K562 (cell line): ENCODE measurements around the gene SMG7. TPM values are rescaled to one million over a fixed set of nuclear protein-coding genes. Genes with fewer than 3 reads are reported as not detected.

ENCODE experiments used
- ATAC-seq: fragments of 200-7000 bp; cut with Tn5 transposase; 3 replicates; pipeline ENCODE4 v1.9.1; 2020; ENCODE audit warnings: moderate library complexity
- BruUV-seq: library from RNA; stranded (reverse); fragments of 400-500 nt; replicated peaks from 2 replicates; lab custom pipeline; 2021; lab: Mats Ljungman, UMichigan
- CTCF ChIA-PET: fragments of 300-600 bp; formaldehyde crosslinking; extraction: SDS; loops from one replicate; lab custom pipeline; 2021; ENCODE audit warnings: low intra/inter-chr PET ratio; lab: Yijun Ruan, JAX
- POLR2A ChIA-PET: fragments of 300-600, 350-650 bp; sonication (Branson Sonifier 250); formaldehyde crosslinking; extraction: SDS; loops from one replicate; lab custom pipeline; 2021; ENCODE audit warnings: antibody characterized with exemption, inconsistent platforms; lab: Yijun Ruan, JAX
- DNase-seq, 4 experiments: peaks; one replicate each; pipeline versions ENCODE4 v3.0.0 to v3.0.0-alpha.2; 2011 to 2018; ENCODE audit warnings: low spot score in 3 of 4, mixed read lengths in 3 of 4; ENCODE audit errors: extremely low read depth in 1 of 4
- FAIRE-seq: peaks from 2 replicates; lab custom pipeline; 2011; peaks lifted over from hg19 to GRCh38; lab: Jason Lieb, UNC
- H2AFZ ChIP-seq: 2 replicates; pipeline ENCODE4 v1.6.0; 2011; ENCODE audit warnings: low read depth, low read length, control low read depth, inconsistent platforms
- H3K27ac ChIP-seq: fragments of 200-600 bp; 3 replicates; pipeline ENCODE4 v1.8.0; 2011; ENCODE audit warnings: low read depth, mild to moderate bottlenecking, control low read depth, inconsistent platforms, low read length, moderate library complexity, mixed read lengths; ENCODE audit errors: extremely low read depth
- H3K27me3 ChIP-seq, 2 experiments: fragments of 300-600 bp in 1 of 2; 2 replicates in 1 of 2; 3 replicates in 1 of 2; pipeline versions ENCODE4 v1.6.0 to v1.8.0; 2011; ENCODE audit warnings: inconsistent platforms in 2 of 2, low read length in 2 of 2, mild to moderate bottlenecking in 1 of 2, mixed read lengths in 1 of 2, moderate library complexity in 1 of 2; ENCODE audit not compliant: control insufficient read depth in 2 of 2, insufficient read depth in 2 of 2
- H3K36me3 ChIP-seq: fragments of 300-600 bp; 3 replicates; pipeline ENCODE4 v1.8.0; 2011; ENCODE audit warnings: mild to moderate bottlenecking, low read length, inconsistent platforms; ENCODE audit not compliant: control insufficient read depth, insufficient read depth
- H3K4me1 ChIP-seq, 2 experiments: fragments of 200-600 bp in 1 of 2; replicated peaks in 1 of 2; 2 replicates in 1 of 2; 3 replicates in 1 of 2; pipeline versions ENCODE4 v1.5.1 to v1.8.0; 2011; ENCODE audit warnings: inconsistent platforms in 2 of 2, low read length in 2 of 2, mild to moderate bottlenecking in 1 of 2, mixed read lengths in 1 of 2, moderate library complexity in 1 of 2; ENCODE audit not compliant: control insufficient read depth in 2 of 2, insufficient read depth in 2 of 2
- H3K4me2 ChIP-seq: 2 replicates; pipeline ENCODE4 v1.6.1; 2011; ENCODE audit warnings: low read length, control low read depth, inconsistent platforms, mixed read lengths; ENCODE audit not compliant: insufficient read depth
- H3K4me3 ChIP-seq: fragments of 200-600 bp; sonication (generic), shearing (Covaris generic); 2 replicates; pipeline ENCODE4 v1.5.1; 2016; ENCODE audit warnings: control low read depth, inconsistent platforms
- H3K79me2 ChIP-seq: fragments of 200-600 bp; 3 replicates; pipeline ENCODE4 v1.8.0; 2011; ENCODE audit warnings: low read length, inconsistent platforms; ENCODE audit not compliant: control insufficient read depth, insufficient read depth
- H3K9ac ChIP-seq, 2 experiments: 2 replicates each; pipeline versions ENCODE4 v1.6.0 to v1.6.1; 2011; ENCODE audit warnings: low read depth in 2 of 2, low read length in 2 of 2, control low read depth in 1 of 2, inconsistent platforms in 1 of 2, mild to moderate bottlenecking in 1 of 2, mixed read lengths in 1 of 2; ENCODE audit not compliant: insufficient read depth in 1 of 2
- H3K9me1 ChIP-seq: one replicate; pipeline ENCODE4 v1.6.0; 2011; ENCODE audit warnings: inconsistent platforms, mild to moderate bottlenecking, low read length, moderate library complexity; ENCODE audit not compliant: control insufficient read depth, insufficient read depth
- H3K9me3 ChIP-seq: replicated peaks from 2 replicates; pipeline ENCODE4 v1.5.1; 2011; ENCODE audit warnings: low read depth, low read length, inconsistent platforms; ENCODE audit not compliant: control insufficient read depth, insufficient read depth
- H4K20me1 ChIP-seq: replicated peaks from 2 replicates; pipeline ENCODE4 v1.6.1; 2011; ENCODE audit warnings: low read length, inconsistent platforms, mixed read lengths; ENCODE audit not compliant: control insufficient read depth, insufficient read depth
- PHF20 ChIP-seq: fragments of 450-650 bp; IDR thresholded peaks from 2 replicates; pipeline ENCODE4 v1.6.1; 2018; ENCODE audit not compliant: partially characterized antibody
- ZNF41 ChIP-seq: fragments of 250-450 bp; sonication (Bioruptor Pico); conservative IDR thresholded peaks from 2 replicates; pipeline ENCODE4 v1.4.0; 2020; ENCODE audit warnings: mild to moderate bottlenecking
- WGBS: fragments of 100-300 bp; shearing (Covaris generic); methylation state at CpG from one replicate; pipeline ENCODE4 v1.1.6; 2016; ENCODE audit warnings: low coverage, mixed read lengths; ENCODE audit not compliant: insufficient coverage; ENCODE audit errors: missing lambda C conversion rate; 5-methylcytosine and 5-hydroxymethylcytosine counted together
- in situ Hi-C: fragments of 300-500 bp; cut with MboI; formaldehyde crosslinking; loops from 4 replicates; pipeline ENCODE4 v1.15.0; 2018; ENCODE audit warnings: inconsistent platforms, mixed read lengths
- intact Hi-C: fragments of 100-400 bp; cut with micrococcal nuclease; formaldehyde crosslinking; loops from 2 replicates; pipeline ENCODE4 v1.14.2; 2022
- polyA plus RNA-seq, 8 experiments: library from polyadenylated mRNA; depleted of rRNA in 4 of 8; stranded (reverse) in 5 of 8; unstranded in 3 of 8; fragments of >200 nt; fragmentation: Nextera tagmentation in 2 of 8; fragmentation: Illumina TruSeq in 1 of 8; extraction: Ambion mirVana in 2 of 8; extraction: Trizol in 1 of 8; gene quantifications; 2 replicates each; pipeline versions ENCODE4 v1.2.1 to v1.2.3, GENCODE V29; 2011 to 2014; ENCODE audit warnings: inconsistent platforms in 1 of 8, missing spikeins in 1 of 8
- total RNA-seq, 7 experiments: library from RNA; depleted of rRNA in 6 of 7; stranded (reverse); fragments of >200 nt in 6 of 7; fragmentation: Illumina TruSeq in 2 of 7; extraction: Trizol in 2 of 7; gene quantifications; 2 replicates each; pipeline versions ENCODE4 v1.2.1 to v1.2.3, GENCODE V29; 2011 to 2021; ENCODE audit warnings: low replicate concordance in 1 of 7
- TF ChIP-seq, protein P1 (sequence below): sonication (generic); formaldehyde crosslinking; IDR thresholded peaks from 2 replicates; pipeline ENCODE4 v1.8.0; 2022; ENCODE audit warnings: missing genetic modification reagents, mild to moderate bottlenecking, borderline replicate concordance

The SMG7 gene
- total and polyA plus RNA-seq, 9 of the 15 experiments (the other 6 are each of a cell fraction or from before 2014, with no cell fraction given) = 12.4 to 74.6 (median 29.0) TPM

DNA sequence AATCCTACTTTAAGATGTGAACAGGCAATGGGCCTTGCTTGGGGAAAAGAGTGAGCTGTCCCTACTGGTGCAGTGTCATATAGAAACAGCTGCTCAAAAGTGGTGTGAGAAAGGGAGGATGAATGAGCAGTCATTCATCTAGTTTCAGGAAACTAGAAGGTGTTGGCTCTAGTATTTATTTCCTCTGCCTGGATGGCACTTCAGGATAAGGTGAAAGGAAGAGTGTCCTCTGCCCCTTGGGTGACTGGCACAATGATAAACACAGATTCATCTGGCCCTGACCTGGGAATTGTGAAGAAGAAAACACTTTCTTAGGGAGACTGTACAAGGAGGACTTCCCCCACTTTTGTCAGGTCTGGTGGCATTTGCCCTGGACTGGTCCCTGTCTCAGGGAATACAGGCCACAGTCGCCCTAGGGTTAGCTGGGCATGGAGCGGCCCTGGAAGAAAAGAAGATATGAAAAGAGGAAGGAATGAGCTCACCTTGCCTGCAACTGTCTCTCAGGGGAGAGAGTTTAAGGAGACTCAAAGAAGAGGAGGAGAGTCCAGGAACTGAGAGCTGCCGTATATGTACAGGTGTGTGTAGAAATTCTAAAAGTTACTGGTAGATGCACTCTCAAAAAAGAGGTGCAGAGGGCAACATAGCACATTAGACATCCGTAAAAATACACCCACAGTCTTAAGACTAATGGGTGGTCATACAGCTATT is 40.3 kb upstream of the SMG7 start:
- 0% methylated on average over 4 of the region's 4 CpGs for WGBS
- POLR2A ChIA-PET = interaction anchor here (0.7 kb wide), 1 partner anchor 11 kb away, joined by 4 read pairs; no protein-coding TSS in a partner anchor
- no peak overlapping the region for H3K4me2 ChIP-seq

More for the DNA sequence above, 40.3 kb upstream of the SMG7 start:
- intact Hi-C loops = no loop called here
- H4K20me1 ChIP-seq = 0 out of 2 replicates have a peak, but pooled peaks cover 4% of the 10 kb centered on the region
- TF ChIP-seq ZNF41 (CRISPR knock-in tag) (no peak), PHF20 (no peak)
- TF ChIP-seq, protein P1, sequence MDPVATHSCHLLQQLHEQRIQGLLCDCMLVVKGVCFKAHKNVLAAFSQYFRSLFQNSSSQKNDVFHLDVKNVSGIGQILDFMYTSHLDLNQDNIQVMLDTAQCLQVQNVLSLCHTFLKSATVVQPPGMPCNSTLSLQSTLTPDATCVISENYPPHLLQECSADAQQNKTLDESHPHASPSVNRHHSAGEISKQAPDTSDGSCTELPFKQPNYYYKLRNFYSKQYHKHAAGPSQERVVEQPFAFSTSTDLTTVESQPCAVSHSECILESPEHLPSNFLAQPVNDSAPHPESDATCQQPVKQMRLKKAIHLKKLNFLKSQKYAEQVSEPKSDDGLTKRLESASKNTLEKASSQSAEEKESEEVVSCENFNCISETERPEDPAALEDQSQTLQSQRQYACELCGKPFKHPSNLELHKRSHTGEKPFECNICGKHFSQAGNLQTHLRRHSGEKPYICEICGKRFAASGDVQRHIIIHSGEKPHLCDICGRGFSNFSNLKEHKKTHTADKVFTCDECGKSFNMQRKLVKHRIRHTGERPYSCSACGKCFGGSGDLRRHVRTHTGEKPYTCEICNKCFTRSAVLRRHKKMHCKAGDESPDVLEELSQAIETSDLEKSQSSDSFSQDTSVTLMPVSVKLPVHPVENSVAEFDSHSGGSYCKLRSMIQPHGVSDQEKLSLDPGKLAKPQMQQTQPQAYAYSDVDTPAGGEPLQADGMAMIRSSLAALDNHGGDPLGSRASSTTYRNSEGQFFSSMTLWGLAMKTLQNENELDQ = no peak
- TF ChIP-seq, all 486 proteins: peak for 0
- FAIRE-seq (no peak), DNase-seq (no peak), ATAC-seq (no peak)
- BruUV-seq = no TSS peak
- CTCF ChIA-PET = no interaction called here
- Histone ChIP-seq H3K9me3 (no peaks in the 10 kb centered on the region), H2AFZ (no peak overlapping the region), H3K9me1 (no peaks in the 10 kb centered on the region), H3K9ac (no peak overlapping the region), H3K79me2 (no peaks in the 10 kb centered on the region), H3K27me3 (peaks cover 8 to 16% of the 10 kb centered on the region in 2 experiments; a peak in 4 of 5 replicates), H3K27ac (no peak overlapping the region), H3K36me3 (no peaks in the 10 kb centered on the region), H3K4me1 (no peaks in the 10 kb centered on the region), H3K4me3 (no peak overlapping the region)
- in situ Hi-C loops = no loop called here
